Smooth muscle cell (in vitro differentiated cells): ENCODE data around the gene CCNQ. TPM values are rescaled to one million over a fixed set of nuclear protein-coding genes. Genes with fewer than 3 reads are reported as not detected.

Source experiments
- DNase-seq: peaks from one replicate; lab custom pipeline; 2025; ENCODE audit not compliant: unreplicated experiment; lab: John Stamatoyannopoulos, UW
- H2AFZ ChIP-seq: fragments of 200-600 bp; sonication (generic); 2 replicates; pipeline ENCODE4 v1.6.0; 2016; ENCODE audit warnings: antibody characterized with exemption, low read depth, mild to moderate bottlenecking
- H3F3A ChIP-seq: fragments of 200-600 bp; sonication (generic); 2 replicates; pipeline ENCODE4 v1.6.0; 2017; ENCODE audit warnings: antibody characterized with exemption, low read depth
- H3K27ac ChIP-seq: fragments of 200-600 bp; sonication (generic); 2 replicates; pipeline ENCODE4 v1.5.1; 2016; ENCODE audit warnings: low read depth, mild to moderate bottlenecking
- H3K27me3 ChIP-seq: fragments of 200-600 bp; sonication (generic); 2 replicates; pipeline ENCODE4 v1.6.1; 2016; ENCODE audit warnings: low read depth, mild to moderate bottlenecking
- H3K36me3 ChIP-seq: fragments of 200-600 bp; sonication (generic); 2 replicates; pipeline ENCODE4 v1.5.1; 2016; ENCODE audit warnings: low read depth
- H3K4me1 ChIP-seq: fragments of 200-600 bp; sonication (generic); 2 replicates; pipeline ENCODE4 v1.5.1; 2016; ENCODE audit warnings: low read depth
- H3K4me2 ChIP-seq: fragments of 200-600 bp; sonication (generic); 2 replicates; pipeline ENCODE4 v1.6.0; 2016; ENCODE audit warnings: mild to moderate bottlenecking
- H3K4me3 ChIP-seq: fragments of 200-600 bp; sonication (generic); 2 replicates; pipeline ENCODE4 v1.5.1; 2016; ENCODE audit warnings: mild to moderate bottlenecking
- H3K79me2 ChIP-seq: fragments of 200-600 bp; sonication (generic); 2 replicates; pipeline ENCODE4 v1.6.0; 2016; ENCODE audit warnings: low read depth, mild to moderate bottlenecking
- H3K9ac ChIP-seq: fragments of 200-600 bp; sonication (generic); 2 replicates; pipeline ENCODE4 v1.6.0; 2016; ENCODE audit warnings: low read depth
- H3K9me3 ChIP-seq: fragments of 200-600 bp; sonication (generic); replicated peaks from 2 replicates; pipeline ENCODE4 v1.5.1; 2016; ENCODE audit warnings: low read depth
- H4K20me1 ChIP-seq: fragments of 200-600 bp; sonication (generic); 2 replicates; pipeline ENCODE4 v1.6.0; 2016; ENCODE audit warnings: low read depth
- CTCF ChIP-seq: fragments of 200-600 bp; sonication (generic); IDR thresholded peaks from 2 replicates; pipeline ENCODE4 v1.5.1; 2017; ENCODE audit warnings: borderline replicate concordance, mild to moderate bottlenecking, antibody characterized with exemption; ENCODE audit not compliant: insufficient read depth, poor library complexity, severe bottlenecking
- whole genome bisulfite sequencing: methylation state at CpG from one replicate; pipeline ENCODE4 v1.1.7; 2016; ENCODE audit warnings: low lambda C conversion rate; 5-methylcytosine and 5-hydroxymethylcytosine counted together
- polyA plus RNA-seq: library from polyadenylated mRNA; unstranded; fragments of >200 nt; fragmentation: Nextera tagmentation; extraction: Ambion mirVana; gene quantifications from 2 replicates; pipeline ENCODE4 v1.2.1, GENCODE V29; 2016
- total RNA-seq: library from RNA; depleted of rRNA; stranded (reverse); fragments of >200 nt; gene quantifications from 2 replicates; pipeline ENCODE4 v1.2.3, GENCODE V29; 2014

Gene CCNQ
- total and polyA plus RNA-seq, 2 experiments from 2014 or later, result 9.4 to 27.3 TPM

GRCh38 chrX:153603131-153603656 is 4.3 kb upstream of the CCNQ start:
- Histone ChIP-seq H4K20me1 (no peaks in the 10 kb centered on the region), H3F3A (no peaks in the 10 kb centered on the region), H3K79me2 (no peaks in the 10 kb centered on the region), H2AFZ (no peak overlapping the region), H3K4me1 (no peaks in the 10 kb centered on the region), H3K9me3 (no peaks in the 10 kb centered on the region), H3K4me2 (no peak overlapping the region), H3K4me3 (no peak overlapping the region), H3K27ac (no peak overlapping the region), H3K9ac (no peak overlapping the region), H3K36me3 (no peaks in the 10 kb centered on the region), H3K27me3 (peaks cover 3% of the 10 kb centered on the region)
- 85% methylated on average over 17 of the region's 17 CpGs for WGBS
- DNase-seq, result no peak
- TF ChIP-seq CTCF, result no peak

- no peak overlapping the region for H3K27ac ChIP-seq
- H3K9ac ChIP-seq, result no peak overlapping the region
- H3K36me3 ChIP-seq, result no peaks in the 10 kb centered on the region
- H3K27me3 ChIP-seq, result peaks cover 3% of the 10 kb centered on the region
- H3K9me3 ChIP-seq, result no peaks in the 10 kb centered on the region
- no peak overlapping the region for H3K4me3 ChIP-seq
- TF ChIP-seq CTCF, result no peak
- WGBS, result 85% methylated on average over 3 of the region's 3 CpGs
- no peak overlapping the region for H2AFZ ChIP-seq
- DNase-seq, result no peak
- no peaks in the 10 kb centered on the region for H3K4me1 ChIP-seq
- H3K4me2 ChIP-seq, result no peak overlapping the region
- no peaks in the 10 kb centered on the region for H3F3A ChIP-seq
- peaks cover 5% of the 10 kb centered on the region for H4K20me1 ChIP-seq
- no peaks in the 10 kb centered on the region for H3K79me2 ChIP-seq
Observed at GRCh38 chrX:153602601-153603000, 3.7 kb upstream of the CCNQ start.

GRCh38 chrX:153601511-153602110 is 2.7 kb upstream of the CCNQ start:
- Histone ChIP-seq H3K4me1 (no peaks in the 10 kb centered on the region), H4K20me1 (peaks cover 14% of the 10 kb centered on the region), H3K27me3 (peaks cover 3% of the 10 kb centered on the region), H3K79me2 (no peaks in the 10 kb centered on the region), H3K4me2 (no peak overlapping the region), H3K27ac (no peak overlapping the region), H3F3A (no peaks in the 10 kb centered on the region), H3K9me3 (no peaks in the 10 kb centered on the region), H3K36me3 (no peaks in the 10 kb centered on the region), H2AFZ (no peak overlapping the region), H3K4me3 (no peak overlapping the region), H3K9ac (no peak overlapping the region)
- TF ChIP-seq CTCF, result no peak
- no peak for DNase-seq
- 77% methylated on average over 12 of the region's 12 CpGs for WGBS

- Histone ChIP-seq H3K9me3 (no peaks in the 10 kb centered on the region), H3K27me3 (peaks cover under 1% of the 10 kb centered on the region), H3K4me1 (no peaks in the 10 kb centered on the region), H3K36me3 (no peaks in the 10 kb centered on the region), H3K9ac (no peak overlapping the region), H3K4me3 (no peak overlapping the region), H3F3A (no peaks in the 10 kb centered on the region), H4K20me1 (peaks cover 20% of the 10 kb centered on the region), H3K4me2 (no peak overlapping the region), H2AFZ (no peak overlapping the region), H3K27ac (no peak overlapping the region), H3K79me2 (no peaks in the 10 kb centered on the region)
- 87% methylated on average over 6 of the region's 7 CpGs for WGBS
- no peak for DNase-seq
- TF ChIP-seq CTCF, result no peak
Observed at GRCh38 chrX:153600921-153601320, 2.0 kb upstream of the CCNQ start.
